ENCODE results near the gene KLHL5. TPM values are rescaled to one million over a fixed set of nuclear protein-coding genes. Genes with fewer than 3 reads are reported as not detected.

KLHL5 gene
- total RNA-seq, 1 experiment from 2014 or later = 115 TPM

DNA sequence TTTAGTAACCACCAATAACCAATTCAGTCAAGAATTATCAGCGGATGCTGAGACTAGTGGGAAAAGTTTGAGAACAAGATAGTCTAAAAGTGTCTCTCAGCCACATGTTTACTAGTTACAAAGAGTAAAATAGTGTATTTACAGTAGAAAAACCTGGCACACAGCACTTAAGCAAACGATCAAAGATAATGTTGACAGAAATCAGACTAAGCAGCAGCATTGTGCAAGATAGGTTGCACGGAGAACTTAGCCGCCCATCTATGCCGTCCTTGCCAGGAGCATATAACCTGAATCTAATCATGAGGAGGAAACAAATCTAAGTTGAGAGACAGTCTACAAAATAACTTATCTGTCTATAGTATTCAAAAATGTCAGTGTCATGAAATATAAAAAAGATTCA lies 35.3 kb downstream of the KLHL5 start:
- Histone ChIP-seq H3F3A (ENCODE audit: insufficient read depth, low read depth) (peaks cover 21% of the 10 kb centered on the region), H3K9me2 (ENCODE audit: insufficient read depth) (no peaks in the 10 kb centered on the region), H3K27ac (no peak overlapping the region), H3K4me1 (replicated peaks; ENCODE audit: insufficient read depth) (no peaks in the 10 kb centered on the region), H3K27me3 (ENCODE audit: insufficient read depth, low read depth) (no peaks in the 10 kb centered on the region), H3K79me2 (ENCODE audit: low read depth) (no peaks in the 10 kb centered on the region), H2AFZ (no peak overlapping the region), H4K20me1 (ENCODE audit: insufficient read depth) (peaks cover 5% of the 10 kb centered on the region), H3K9me3 (ENCODE audit: insufficient read depth, low read depth) (no peaks in the 10 kb centered on the region), H3K36me3 (ENCODE audit: low read depth) (peaks cover 10% of the 10 kb centered on the region), H3K4me2 (no peak overlapping the region), H3K4me3 (no peak overlapping the region)
- no peak for DNase-seq
- no peak for TF ChIP-seq EZH2 (IDR thresholded peaks at IDR 0.05; ENCODE audit: low read depth)
- TF ChIP-seq, protein P1, sequence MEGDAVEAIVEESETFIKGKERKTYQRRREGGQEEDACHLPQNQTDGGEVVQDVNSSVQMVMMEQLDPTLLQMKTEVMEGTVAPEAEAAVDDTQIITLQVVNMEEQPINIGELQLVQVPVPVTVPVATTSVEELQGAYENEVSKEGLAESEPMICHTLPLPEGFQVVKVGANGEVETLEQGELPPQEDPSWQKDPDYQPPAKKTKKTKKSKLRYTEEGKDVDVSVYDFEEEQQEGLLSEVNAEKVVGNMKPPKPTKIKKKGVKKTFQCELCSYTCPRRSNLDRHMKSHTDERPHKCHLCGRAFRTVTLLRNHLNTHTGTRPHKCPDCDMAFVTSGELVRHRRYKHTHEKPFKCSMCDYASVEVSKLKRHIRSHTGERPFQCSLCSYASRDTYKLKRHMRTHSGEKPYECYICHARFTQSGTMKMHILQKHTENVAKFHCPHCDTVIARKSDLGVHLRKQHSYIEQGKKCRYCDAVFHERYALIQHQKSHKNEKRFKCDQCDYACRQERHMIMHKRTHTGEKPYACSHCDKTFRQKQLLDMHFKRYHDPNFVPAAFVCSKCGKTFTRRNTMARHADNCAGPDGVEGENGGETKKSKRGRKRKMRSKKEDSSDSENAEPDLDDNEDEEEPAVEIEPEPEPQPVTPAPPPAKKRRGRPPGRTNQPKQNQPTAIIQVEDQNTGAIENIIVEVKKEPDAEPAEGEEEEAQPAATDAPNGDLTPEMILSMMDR (conservative IDR thresholded peaks at IDR 0.05) = no peak
- ChIA-PET CTCF (no interaction called here), POLR2A (ENCODE audit: unreplicated experiment) (no interaction called here)
- intact Hi-C loops (cut with micrococcal nuclease; ENCODE audit: unreplicated experiment) = no loop called here
- no TSS peak for BruUV-seq (replicated peaks)

DNA sequence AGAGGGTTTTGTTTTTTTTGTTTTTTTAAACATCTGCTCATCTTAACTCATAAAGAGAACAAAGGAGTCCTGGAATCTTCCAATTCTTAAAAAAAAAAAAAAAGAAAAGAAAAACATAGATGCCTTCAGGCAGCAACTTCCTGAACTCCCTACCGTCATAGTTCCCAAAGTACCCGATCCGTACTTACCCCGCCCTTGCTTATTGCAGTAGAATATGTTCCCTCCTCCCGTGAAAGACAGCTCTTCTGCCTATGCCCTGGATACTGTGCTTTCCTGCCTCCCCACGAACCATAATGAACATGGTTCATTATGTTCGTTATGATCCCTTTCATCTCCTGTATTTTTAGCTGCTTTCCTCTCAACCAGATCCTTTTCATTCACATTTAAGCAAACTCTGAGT lies 40.3 kb downstream of the KLHL5 start:
- H4K20me1 ChIP-seq (ENCODE audit: insufficient read depth) = peaks cover 10% of the 10 kb centered on the region; the same call in 1 of the 2 replicates
- peaks cover 9% of the 10 kb centered on the region; the same call in 1 of the 2 replicates for H3K36me3 ChIP-seq (ENCODE audit: low read depth)
- ChIA-PET CTCF (no interaction called here), POLR2A (ENCODE audit: unreplicated experiment) (no interaction called here)
- H3F3A ChIP-seq (ENCODE audit: insufficient read depth, low read depth) = peaks cover 13% of the 10 kb centered on the region; the same call in 1 of the 2 replicates
- TF ChIP-seq, protein P1 (conservative IDR thresholded peaks at IDR 0.05) = no peak
- TF ChIP-seq EZH2 (IDR thresholded peaks at IDR 0.05; ENCODE audit: low read depth) = no peak
- no peak for DNase-seq
- H3K9me2 ChIP-seq (ENCODE audit: insufficient read depth) = no peaks in the 10 kb centered on the region
- H3K4me1 ChIP-seq (replicated peaks; ENCODE audit: insufficient read depth) = no peaks in the 10 kb centered on the region
- intact Hi-C loops (cut with micrococcal nuclease; ENCODE audit: unreplicated experiment) = no loop called here
- H3K4me3 ChIP-seq = no peak overlapping the region
- no peak overlapping the region for H3K27ac ChIP-seq
- no peaks in the 10 kb centered on the region for H3K27me3 ChIP-seq (ENCODE audit: insufficient read depth, low read depth)
- no peaks in the 10 kb centered on the region for H3K9me3 ChIP-seq (ENCODE audit: insufficient read depth, low read depth)
- H3K79me2 ChIP-seq (ENCODE audit: low read depth) = no peaks in the 10 kb centered on the region
- no peak overlapping the region for H3K4me2 ChIP-seq
- H2AFZ ChIP-seq = no peak overlapping the region
- BruUV-seq (replicated peaks) = no TSS peak

DNA sequence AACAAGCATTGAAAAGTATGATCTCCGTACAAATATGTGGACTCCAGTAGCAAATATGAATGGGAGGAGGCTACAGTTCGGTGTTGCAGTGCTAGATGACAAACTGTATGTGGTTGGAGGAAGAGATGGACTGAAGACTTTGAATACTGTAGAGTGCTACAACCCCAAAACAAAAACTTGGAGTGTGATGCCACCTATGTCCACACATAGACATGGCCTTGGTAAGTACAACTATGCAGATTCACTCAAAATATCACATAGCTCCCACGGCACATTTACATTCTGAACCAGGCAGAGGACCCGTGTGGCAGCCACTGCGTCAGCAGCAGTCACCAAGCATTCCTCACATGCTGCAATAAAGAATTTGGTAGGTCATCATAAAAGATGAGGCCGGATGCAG lies 41.3 kb downstream of the KLHL5 start:
- Histone ChIP-seq H3K4me3 (no peak overlapping the region), H4K20me1 (ENCODE audit: insufficient read depth) (peaks cover 10% of the 10 kb centered on the region; the same call in 1 of the 2 replicates), H3K9me3 (ENCODE audit: insufficient read depth, low read depth) (no peaks in the 10 kb centered on the region), H3F3A (ENCODE audit: insufficient read depth, low read depth) (peaks cover 13% of the 10 kb centered on the region; the same call in 1 of the 2 replicates), H3K9me2 (ENCODE audit: insufficient read depth) (no peaks in the 10 kb centered on the region), H3K36me3 (ENCODE audit: low read depth) (peaks cover 9% of the 10 kb centered on the region; the same call in 1 of the 2 replicates), H3K4me1 (replicated peaks; ENCODE audit: insufficient read depth) (no peaks in the 10 kb centered on the region), H3K27ac (no peak overlapping the region), H3K79me2 (ENCODE audit: low read depth) (no peaks in the 10 kb centered on the region), H3K4me2 (no peak overlapping the region), H3K27me3 (ENCODE audit: insufficient read depth, low read depth) (no peaks in the 10 kb centered on the region), H2AFZ (no peak overlapping the region)
- no peak for TF ChIP-seq EZH2 (IDR thresholded peaks at IDR 0.05; ENCODE audit: low read depth)
- TF ChIP-seq, protein P1 (conservative IDR thresholded peaks at IDR 0.05) = no peak
- ChIA-PET CTCF (interaction anchor here (0.7 kb wide), 1 partner anchor 90 kb away, joined by 13 read pairs; no protein-coding TSS in a partner anchor), POLR2A (ENCODE audit: unreplicated experiment) (no interaction called here)
- BruUV-seq (replicated peaks) = no TSS peak
- DNase-seq = no peak
- intact Hi-C loops (cut with micrococcal nuclease; ENCODE audit: unreplicated experiment) = no loop called here

Data from PC-9 (cell line).